ENCODE results near the gene KHSRP.

KHSRP gene

DNA sequence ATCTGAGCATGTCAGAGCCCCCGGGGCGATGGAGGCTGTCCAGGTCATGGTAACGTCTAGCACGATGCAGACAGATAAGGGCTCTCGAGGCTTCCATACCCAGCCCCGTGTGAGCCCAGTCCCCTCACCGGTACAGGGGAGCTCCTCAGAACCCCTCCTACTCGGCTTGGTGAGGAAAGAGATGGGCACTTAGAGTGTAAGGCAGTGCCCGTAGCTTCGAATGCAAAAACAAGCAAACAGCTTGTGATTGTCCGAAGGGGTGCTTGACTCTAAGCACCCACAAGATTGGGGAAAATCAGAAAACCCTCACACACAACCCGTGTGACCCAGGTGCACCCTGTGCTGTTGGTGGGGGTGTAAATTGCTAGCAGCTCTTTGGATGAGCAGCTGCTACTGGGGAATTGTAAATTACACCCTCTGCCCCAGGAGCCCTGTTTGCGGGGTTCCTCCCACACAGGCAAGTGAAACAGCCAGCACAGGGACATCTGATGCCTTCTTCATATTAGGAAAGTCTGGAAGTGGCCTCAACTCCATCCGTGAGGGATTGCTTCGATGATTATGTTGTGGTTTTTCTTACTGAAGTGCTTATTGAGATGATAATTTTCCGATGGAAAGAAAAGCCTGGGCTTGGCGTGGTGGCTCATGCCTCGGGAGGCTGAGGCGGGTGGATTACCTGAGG, 48.0 kb downstream of the KHSRP start:
- no peaks in the 10 kb centered on the region for H4K20me1 ChIP-seq (ENCODE audit: insufficient read depth, low read length)
- no peak for TF ChIP-seq EZH2 (IDR thresholded peaks at IDR 0.05; ENCODE audit: borderline replicate concordance, low read length)
- TF ChIP-seq, protein P1, sequence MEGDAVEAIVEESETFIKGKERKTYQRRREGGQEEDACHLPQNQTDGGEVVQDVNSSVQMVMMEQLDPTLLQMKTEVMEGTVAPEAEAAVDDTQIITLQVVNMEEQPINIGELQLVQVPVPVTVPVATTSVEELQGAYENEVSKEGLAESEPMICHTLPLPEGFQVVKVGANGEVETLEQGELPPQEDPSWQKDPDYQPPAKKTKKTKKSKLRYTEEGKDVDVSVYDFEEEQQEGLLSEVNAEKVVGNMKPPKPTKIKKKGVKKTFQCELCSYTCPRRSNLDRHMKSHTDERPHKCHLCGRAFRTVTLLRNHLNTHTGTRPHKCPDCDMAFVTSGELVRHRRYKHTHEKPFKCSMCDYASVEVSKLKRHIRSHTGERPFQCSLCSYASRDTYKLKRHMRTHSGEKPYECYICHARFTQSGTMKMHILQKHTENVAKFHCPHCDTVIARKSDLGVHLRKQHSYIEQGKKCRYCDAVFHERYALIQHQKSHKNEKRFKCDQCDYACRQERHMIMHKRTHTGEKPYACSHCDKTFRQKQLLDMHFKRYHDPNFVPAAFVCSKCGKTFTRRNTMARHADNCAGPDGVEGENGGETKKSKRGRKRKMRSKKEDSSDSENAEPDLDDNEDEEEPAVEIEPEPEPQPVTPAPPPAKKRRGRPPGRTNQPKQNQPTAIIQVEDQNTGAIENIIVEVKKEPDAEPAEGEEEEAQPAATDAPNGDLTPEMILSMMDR (IDR thresholded peaks at IDR 0.05; ENCODE audit: low read length) = no peak
- peaks cover 14% of the 10 kb centered on the region for H3K4me1 ChIP-seq (ENCODE audit: insufficient read depth, low read length, severe bottlenecking)
- H3K9ac ChIP-seq (ENCODE audit: low read length) = no peak overlapping the region
- H2AFZ ChIP-seq (ENCODE audit: low read length) = no peak overlapping the region
- no peak overlapping the region for H3K4me3 ChIP-seq (ENCODE audit: low read depth, low read length, poor library complexity, severe bottlenecking)
- H3K79me2 ChIP-seq (ENCODE audit: insufficient read depth, low read length) = no peaks in the 10 kb centered on the region
- H3K9me2 ChIP-seq (ENCODE audit: low read depth, low read length) = no peaks in the 10 kb centered on the region
- no peaks in the 10 kb centered on the region for H3F3A ChIP-seq (ENCODE audit: insufficient read depth, low read length)
- H3K27ac ChIP-seq (ENCODE audit: low read depth, low read length, poor library complexity, severe bottlenecking) = no peak overlapping the region
- peaks cover 36% of the 10 kb centered on the region for H3K36me3 ChIP-seq (ENCODE audit: insufficient read depth, low read length)
- H3K4me2 ChIP-seq (ENCODE audit: low read length) = no peak overlapping the region
- no peaks in the 10 kb centered on the region for H3K27me3 ChIP-seq (ENCODE audit: insufficient read depth, low read length)
- H3K9me3 ChIP-seq (ENCODE audit: low read length) = no peaks in the 10 kb centered on the region

DNA sequence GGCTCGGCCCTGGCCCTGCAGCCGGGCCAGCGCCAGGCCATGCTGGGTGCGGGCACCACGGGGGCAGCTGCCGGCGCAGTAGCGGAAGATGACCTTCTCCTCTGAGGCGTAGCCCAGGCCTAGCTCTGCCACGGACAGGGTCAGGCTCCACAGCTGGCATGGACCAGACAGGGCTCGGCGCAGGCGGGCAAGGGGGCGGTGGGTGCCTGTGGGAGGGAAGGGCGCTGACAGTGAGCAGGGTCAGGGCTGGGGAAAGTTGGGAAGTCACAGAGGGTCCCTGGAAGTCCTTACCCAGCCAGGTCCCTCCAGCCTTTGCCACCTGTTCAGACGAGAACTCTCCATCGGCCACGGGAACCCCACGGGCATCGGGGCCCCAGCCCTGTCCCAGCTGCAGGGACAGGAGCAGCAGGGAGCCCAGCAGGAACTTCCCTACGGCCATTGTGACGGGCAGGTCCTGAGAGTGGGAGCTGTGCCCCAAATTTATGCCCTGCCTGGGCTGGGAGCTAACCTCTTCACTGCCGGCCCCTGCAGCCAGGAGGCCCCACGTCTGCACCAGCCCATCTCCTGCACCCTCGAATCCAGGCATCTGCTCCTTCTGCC, 49.1 kb downstream of the KHSRP start, which contains the start of gene PSPN:
Gene PSPN, minus strand, starts transcription at position 523 of the 600 bp plus-strand sequence. Its CDS starts 84 bp downstream, at position 439.
- H3K27ac ChIP-seq (ENCODE audit: low read depth, low read length, poor library complexity, severe bottlenecking) = no peak within 1 kb of the TSS
- H3K9me2 ChIP-seq (ENCODE audit: low read depth, low read length) = no peaks in the 10 kb centered on the region
- TF ChIP-seq, protein P1 (IDR thresholded peaks at IDR 0.05; ENCODE audit: low read length) = no peak
- no peak for TF ChIP-seq EZH2 (IDR thresholded peaks at IDR 0.05; ENCODE audit: borderline replicate concordance, low read length)
- no peaks in the 10 kb centered on the region for H3F3A ChIP-seq (ENCODE audit: insufficient read depth, low read length)
- H3K4me1 ChIP-seq (ENCODE audit: insufficient read depth, low read length, severe bottlenecking) = peaks cover 19% of the 10 kb centered on the region
- peaks cover 25% of the 10 kb centered on the region for H3K36me3 ChIP-seq (ENCODE audit: insufficient read depth, low read length)
- no peaks in the 10 kb centered on the region for H4K20me1 ChIP-seq (ENCODE audit: insufficient read depth, low read length)
- H3K9ac ChIP-seq (ENCODE audit: low read length) = no peak within 1 kb of the TSS
- no peak within 1 kb of the TSS for H3K4me2 ChIP-seq (ENCODE audit: low read length)
- no peaks in the 10 kb centered on the region for H3K79me2 ChIP-seq (ENCODE audit: insufficient read depth, low read length)
- no peaks in the 10 kb centered on the region for H3K27me3 ChIP-seq (ENCODE audit: insufficient read depth, low read length)
- no peak within 1 kb of the TSS for H3K4me3 ChIP-seq (ENCODE audit: low read depth, low read length, poor library complexity, severe bottlenecking)
- H3K9me3 ChIP-seq (ENCODE audit: low read length) = no peaks in the 10 kb centered on the region
- H2AFZ ChIP-seq (ENCODE audit: low read length) = no peak within 1 kb of the TSS

DNA sequence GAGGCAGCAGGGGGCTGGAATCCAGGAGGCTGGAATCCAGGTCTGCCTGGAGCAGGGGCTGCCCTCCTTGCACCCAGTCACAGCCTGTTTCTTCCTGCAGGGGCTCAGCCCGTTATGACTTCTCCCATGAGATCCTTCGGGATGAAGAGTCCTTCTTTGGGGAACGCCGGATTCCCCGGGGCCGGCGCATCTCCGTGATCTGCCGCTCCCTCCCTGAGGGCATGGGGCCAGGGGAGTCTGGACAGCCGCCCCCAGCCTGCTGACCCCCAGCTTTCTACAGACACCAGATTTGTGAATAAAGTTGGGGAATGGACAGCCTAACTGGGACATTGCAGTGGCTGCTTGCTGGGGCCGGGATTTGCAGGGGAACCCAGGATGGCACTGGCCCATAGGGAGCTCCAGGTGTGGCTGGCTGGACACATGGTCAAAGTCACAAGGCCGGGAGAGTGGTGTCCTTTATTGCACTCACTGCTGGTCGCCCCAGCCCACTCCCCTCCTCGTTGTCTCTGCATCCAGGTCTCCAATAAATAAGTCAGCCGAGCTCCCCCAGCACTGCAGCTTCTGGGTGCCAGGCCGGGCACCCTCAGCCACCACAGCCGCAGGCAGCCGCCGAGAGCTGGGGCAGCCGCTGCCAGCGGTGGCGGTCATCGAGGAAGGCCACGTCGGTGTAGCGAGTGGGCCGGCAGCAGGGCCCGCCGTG, 49.8 kb downstream of the KHSRP start:
- Histone ChIP-seq H3K9me2 (ENCODE audit: low read depth, low read length) (no peaks in the 10 kb centered on the region), H4K20me1 (ENCODE audit: insufficient read depth, low read length) (no peaks in the 10 kb centered on the region), H2AFZ (ENCODE audit: low read length) (no peak overlapping the region), H3K27ac (ENCODE audit: low read depth, low read length, poor library complexity, severe bottlenecking) (no peak overlapping the region), H3K9ac (ENCODE audit: low read length) (no peak overlapping the region), H3K79me2 (ENCODE audit: insufficient read depth, low read length) (no peaks in the 10 kb centered on the region), H3K4me3 (ENCODE audit: low read depth, low read length, poor library complexity, severe bottlenecking) (no peak overlapping the region), H3K4me1 (ENCODE audit: insufficient read depth, low read length, severe bottlenecking) (peaks cover 19% of the 10 kb centered on the region), H3K36me3 (ENCODE audit: insufficient read depth, low read length) (peaks cover 18% of the 10 kb centered on the region), H3K4me2 (ENCODE audit: low read length) (no peak overlapping the region), H3K9me3 (ENCODE audit: low read length) (no peaks in the 10 kb centered on the region), H3F3A (ENCODE audit: insufficient read depth, low read length) (no peaks in the 10 kb centered on the region), H3K27me3 (ENCODE audit: insufficient read depth, low read length) (no peaks in the 10 kb centered on the region)
- TF ChIP-seq, protein P1 (IDR thresholded peaks at IDR 0.05; ENCODE audit: low read length) = no peak
- TF ChIP-seq EZH2 (IDR thresholded peaks at IDR 0.05; ENCODE audit: borderline replicate concordance, low read length) = no peak
